Brain pericyte (primary cell): Measurements from ENCODE around the gene SETX.

Experiments
- DNase-seq: peaks from one replicate; pipeline ENCODE4 v3.0.0-alpha.2; 2012; ENCODE audit warnings: low read depth, low spot score

Gene SETX

DNA sequence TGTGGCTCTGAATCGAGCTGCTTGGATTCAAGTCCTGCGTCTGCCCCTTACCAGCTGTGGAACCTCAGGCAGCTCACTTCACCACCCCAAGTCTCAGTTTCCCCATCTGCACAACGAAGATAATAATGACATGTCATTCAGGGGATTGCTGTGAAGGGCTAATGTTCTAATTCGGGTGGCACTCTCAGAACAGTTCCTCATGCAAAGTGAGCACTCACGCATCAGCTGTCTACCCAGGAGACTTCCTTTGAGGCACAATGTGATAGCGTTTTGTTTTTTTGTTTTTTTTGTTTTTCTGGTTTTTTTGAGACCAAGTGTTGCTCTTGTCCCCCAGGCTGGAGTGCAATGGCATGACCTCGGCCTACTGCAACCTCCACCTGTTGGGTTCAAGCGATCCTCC, 136.6 kb downstream of the SETX start:
- no peak for DNase-seq

DNA sequence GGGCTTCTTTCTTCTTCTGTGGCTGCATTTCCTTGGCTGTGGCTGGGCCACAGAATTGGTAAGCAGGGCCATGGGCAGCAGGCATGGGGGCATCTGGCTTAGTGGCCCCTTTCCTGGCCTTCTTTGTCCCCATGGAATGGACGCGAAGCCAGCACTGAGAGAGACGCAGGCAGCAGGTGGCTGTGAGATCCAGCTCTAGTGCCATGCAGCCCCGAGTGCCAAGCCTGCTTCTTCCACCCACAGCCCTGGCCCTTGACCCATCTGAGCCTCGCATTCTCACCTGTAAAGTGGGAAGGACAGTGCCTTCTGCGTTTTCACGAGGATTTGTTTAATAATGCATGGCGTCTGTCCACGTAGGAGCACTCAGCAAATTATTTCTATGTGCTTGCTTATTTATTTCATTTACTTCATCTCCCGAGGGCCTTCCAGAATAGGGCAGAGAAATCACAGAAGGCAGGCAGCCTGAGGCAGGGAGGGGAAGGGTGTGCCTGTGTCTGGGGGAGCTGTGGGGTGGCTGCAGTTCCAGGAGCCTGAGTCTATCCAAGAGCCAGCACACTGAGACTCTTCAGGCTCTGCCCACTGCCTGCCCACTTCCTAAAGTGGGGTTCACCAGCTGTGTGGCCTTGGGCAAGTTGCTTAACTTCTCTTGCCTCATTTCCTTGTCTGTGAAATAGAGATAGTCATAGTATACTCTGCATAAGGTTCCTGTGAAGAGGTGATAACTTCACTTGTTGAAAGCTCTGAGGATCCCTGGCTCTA, 137.7 kb downstream of the SETX start:
- DNase-seq = no peak

DNA sequence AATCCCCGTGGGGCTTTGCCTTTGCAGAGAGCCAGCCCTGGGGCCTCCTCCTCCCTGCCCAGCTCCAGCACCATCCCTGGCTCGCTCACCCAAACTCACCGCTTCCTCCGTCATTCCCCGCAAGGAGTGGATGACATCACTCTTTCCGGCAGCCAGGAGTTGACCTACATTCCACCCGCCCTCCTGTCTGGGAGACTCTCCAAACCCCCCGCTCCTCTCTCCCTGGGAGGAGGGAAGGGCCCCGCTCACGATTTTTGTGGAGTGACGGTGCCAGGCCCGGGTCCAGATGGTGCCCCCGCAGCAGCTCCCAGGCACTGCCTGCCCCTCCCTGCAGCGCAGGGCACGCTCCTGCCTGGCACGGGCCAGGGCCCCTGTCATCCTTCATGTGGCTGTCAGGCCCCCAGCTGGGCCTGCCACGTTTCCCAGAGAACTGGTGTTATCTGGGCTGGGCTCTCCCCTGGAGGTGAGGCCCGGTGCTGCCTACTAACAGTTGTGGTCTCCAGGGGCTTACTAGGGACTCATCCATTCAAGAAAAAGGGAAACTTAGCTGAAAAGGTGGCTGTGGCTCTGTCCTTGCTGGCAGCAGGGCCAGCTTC, 140.7 kb downstream of the SETX start:
- no peak for DNase-seq

DNA sequence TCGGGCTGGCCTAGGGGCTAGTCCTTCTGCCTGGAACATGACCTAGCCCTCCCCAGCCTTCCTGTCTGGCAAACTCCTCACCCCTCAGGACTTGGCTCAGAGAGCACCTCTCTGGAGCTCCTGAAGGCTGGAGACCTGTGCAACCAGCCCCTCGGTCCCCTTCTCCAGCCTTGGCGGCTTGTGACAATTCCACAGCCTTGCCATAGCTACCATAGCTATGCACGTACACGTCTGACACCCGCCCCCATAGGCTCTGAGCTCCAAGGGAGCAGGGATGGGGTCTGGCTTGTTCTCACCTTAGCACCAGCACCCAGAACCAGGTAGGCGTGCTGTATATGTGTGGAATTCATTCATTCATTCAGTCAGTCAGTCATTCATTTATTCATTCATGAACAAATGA, 143.2 kb downstream of the SETX start:
- no peak for DNase-seq
